ENCODE measurements around the gene TMEM254.

The TMEM254 gene

GRCh38 chr10:80046629-80047441, 31.6 kb upstream of the TMEM254 start:
- H3K4me3 ChIP-seq (ENCODE audit: low read depth, low read length) = no peak overlapping the region
- peak; percentile 23 for DNase-seq (ENCODE audit: low read depth)
- peak; percentile 95 for TF ChIP-seq CTCF (IDR thresholded peaks at IDR 0.05; ENCODE audit: control insufficient read depth, extremely low read depth, insufficient read depth)

- DNase-seq (ENCODE audit: low read depth) = no peak
- no peak overlapping the region for H3K4me3 ChIP-seq (ENCODE audit: low read depth, low read length)
- TF ChIP-seq CTCF (IDR thresholded peaks at IDR 0.05; ENCODE audit: control insufficient read depth, extremely low read depth, insufficient read depth) = no peak
Observed at GRCh38 chr10:80050752-80051151, 27.7 kb upstream of the TMEM254 start.

- DNase-seq (ENCODE audit: low read depth) = peak; percentile 13
- H3K4me3 ChIP-seq (ENCODE audit: low read depth, low read length) = no peak overlapping the region
- no peak for TF ChIP-seq CTCF (IDR thresholded peaks at IDR 0.05; ENCODE audit: control insufficient read depth, extremely low read depth, insufficient read depth)
Observed at GRCh38 chr10:80051993-80052392, 26.5 kb upstream of the TMEM254 start.

GRCh38 chr10:80055760-80056159, 22.7 kb upstream of the TMEM254 start:
- TF ChIP-seq CTCF (IDR thresholded peaks at IDR 0.05; ENCODE audit: control insufficient read depth, extremely low read depth, insufficient read depth) = no peak
- no peak for DNase-seq (ENCODE audit: low read depth)
- H3K4me3 ChIP-seq (ENCODE audit: low read depth, low read length) = no peak overlapping the region

GRCh38 chr10:80057171-80057570, 21.3 kb upstream of the TMEM254 start:
- no peak for TF ChIP-seq CTCF (IDR thresholded peaks at IDR 0.05; ENCODE audit: control insufficient read depth, extremely low read depth, insufficient read depth)
- DNase-seq (ENCODE audit: low read depth) = no peak

GRCh38 chr10:80064120-80064886, 14.2 kb upstream of the TMEM254 start:
- TF ChIP-seq CTCF (IDR thresholded peaks at IDR 0.05; ENCODE audit: control insufficient read depth, extremely low read depth, insufficient read depth) = no peak
- H3K4me3 ChIP-seq (ENCODE audit: low read depth, low read length) = no peak overlapping the region
- no peak for DNase-seq (ENCODE audit: low read depth)

More at GRCh38 chr10:80057171-80057570, 21.3 kb upstream of the TMEM254 start:
- H3K4me3 ChIP-seq (ENCODE audit: low read depth, low read length) = no peak overlapping the region

All from LNCaP clone FGC (cell line).